ENCODE results near the gene SIN3B. TPM values are rescaled to one million over a fixed set of nuclear protein-coding genes. Genes with fewer than 3 reads are reported as not detected.

Gene SIN3B
- total RNA-seq, 1 donor from 2014 or later, result 31.7 TPM

- intact Hi-C loops (cut with DNase I), result no loop called here
Measured at GRCh38 chr19:16885166-16885565, 56.0 kb downstream of the SIN3B start.

DNA sequence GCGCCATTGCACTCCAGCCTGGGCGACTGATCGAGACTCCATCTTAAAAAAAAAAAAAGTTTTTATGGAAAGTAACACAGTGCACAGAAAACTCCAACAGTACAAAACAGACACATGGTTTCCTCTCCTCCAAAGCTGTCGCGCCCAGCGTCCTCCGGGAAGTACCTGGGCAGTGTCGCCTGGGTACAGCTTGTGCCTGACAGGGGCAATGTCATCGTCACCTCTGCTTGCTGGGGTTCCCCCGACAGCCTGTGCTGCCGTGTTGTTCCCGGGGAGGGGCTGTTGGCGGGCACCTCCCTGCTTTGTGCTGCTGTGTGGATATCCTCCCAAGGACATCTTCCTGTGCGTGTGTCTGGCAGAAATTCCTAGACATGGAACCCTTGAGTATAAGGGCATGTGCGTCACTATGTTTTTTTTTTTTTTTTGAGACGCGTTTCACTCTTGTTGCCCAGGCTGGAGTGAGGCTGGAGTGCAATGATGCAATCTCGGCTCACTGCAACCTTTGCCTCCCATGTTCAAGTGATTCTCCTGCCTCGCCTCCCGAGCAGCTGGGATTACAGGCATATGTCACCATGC is 57.2 kb downstream of the SIN3B start:
- DNase-seq (ENCODE audit: low spot score), result peak; percentile 83
- intact Hi-C loops (cut with DNase I), result no loop called here

More at GRCh38 chr19:16885166-16885565, 56.0 kb downstream of the SIN3B start:
- no peak for DNase-seq (ENCODE audit: low spot score)

- no peak for DNase-seq (ENCODE audit: low spot score)
- intact Hi-C loops (cut with DNase I), result no loop called here
Measured at GRCh38 chr19:16887353-16888265, 58.4 kb downstream of the SIN3B start.

DNA sequence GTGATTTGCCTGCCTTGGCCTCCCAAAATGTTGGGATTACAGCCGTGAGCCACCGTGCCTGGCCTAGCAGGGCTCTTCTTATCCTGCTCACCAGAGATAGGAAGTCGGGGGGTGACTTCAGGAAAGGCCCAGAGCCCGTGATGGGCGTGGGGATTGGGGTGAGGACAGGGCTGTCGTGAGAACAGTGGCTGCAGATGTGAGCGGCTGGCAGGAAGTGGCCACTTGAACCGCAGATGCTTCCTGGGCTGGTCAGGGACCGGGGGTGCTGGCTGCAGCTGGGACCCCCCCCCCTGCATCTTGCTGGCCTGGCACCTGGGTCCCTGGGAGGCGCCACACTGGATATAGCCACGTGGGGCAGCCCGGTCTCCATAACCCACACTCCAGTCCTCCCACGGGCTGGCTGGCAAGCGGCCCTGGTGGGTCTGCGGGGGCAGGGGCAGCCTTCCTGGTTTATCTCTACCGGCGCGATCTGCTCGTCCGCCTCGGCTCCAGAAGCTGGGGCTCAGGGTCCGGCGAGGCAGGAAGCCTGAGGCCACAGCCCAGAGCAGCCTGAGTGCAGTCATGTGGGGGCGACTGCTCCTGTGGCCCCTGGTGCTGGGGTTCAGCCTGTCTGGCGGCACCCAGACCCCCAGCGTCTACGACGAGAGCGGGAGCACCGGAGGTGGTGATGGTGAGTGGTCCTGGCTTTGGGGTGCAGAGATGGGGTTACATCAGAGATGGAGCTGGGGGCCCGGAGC is 59.6 kb downstream of the SIN3B start, which contains the start of gene F2RL3:
TSS of gene F2RL3 (plus strand) at position 371 of the 737 bp plus-strand sequence. CDS start at position 562, 191 bp downstream.
- intact Hi-C loops (cut with DNase I), result no loop called here

GRCh38 chr19:16889366-16889882 is 60.2 kb downstream of the SIN3B start:
- intact Hi-C loops (cut with DNase I), result no loop called here

More for the DNA sequence above, 59.6 kb downstream of the SIN3B start, which contains the start of gene F2RL3:
- no peak for DNase-seq (ENCODE audit: low spot score)

DNA sequence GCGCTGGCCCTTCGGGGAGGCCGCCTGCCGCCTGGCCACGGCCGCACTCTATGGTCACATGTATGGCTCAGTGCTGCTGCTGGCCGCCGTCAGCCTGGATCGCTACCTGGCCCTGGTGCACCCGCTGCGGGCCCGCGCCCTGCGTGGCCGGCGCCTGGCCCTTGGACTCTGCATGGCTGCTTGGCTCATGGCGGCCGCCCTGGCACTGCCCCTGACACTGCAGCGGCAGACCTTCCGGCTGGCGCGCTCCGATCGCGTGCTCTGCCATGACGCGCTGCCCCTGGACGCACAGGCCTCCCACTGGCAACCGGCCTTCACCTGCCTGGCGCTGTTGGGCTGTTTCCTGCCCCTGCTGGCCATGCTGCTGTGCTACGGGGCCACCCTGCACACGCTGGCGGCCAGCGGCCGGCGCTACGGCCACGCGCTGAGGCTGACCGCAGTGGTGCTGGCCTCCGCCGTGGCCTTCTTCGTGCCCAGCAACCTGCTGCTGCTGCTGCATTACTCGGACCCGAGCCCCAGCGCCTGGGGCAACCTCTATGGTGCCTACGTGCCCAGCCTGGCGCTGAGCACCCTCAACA is 60.8 kb downstream of the SIN3B start:
- no peak for DNase-seq (ENCODE audit: low spot score)
- intact Hi-C loops (cut with DNase I), result loop anchor here (10.0 kb wide), 1 partner anchor 115 kb away; no protein-coding TSS in a partner anchor

More at GRCh38 chr19:16889366-16889882, 60.2 kb downstream of the SIN3B start:
- DNase-seq (ENCODE audit: low spot score), result no peak

- DNase-seq (ENCODE audit: low spot score), result no peak
- intact Hi-C loops (cut with DNase I), result loop anchor here (10.0 kb wide), 1 partner anchor 116 kb away; no protein-coding TSS in a partner anchor
Measured at GRCh38 chr19:16890461-16891184, 61.4 kb downstream of the SIN3B start.

DNA sequence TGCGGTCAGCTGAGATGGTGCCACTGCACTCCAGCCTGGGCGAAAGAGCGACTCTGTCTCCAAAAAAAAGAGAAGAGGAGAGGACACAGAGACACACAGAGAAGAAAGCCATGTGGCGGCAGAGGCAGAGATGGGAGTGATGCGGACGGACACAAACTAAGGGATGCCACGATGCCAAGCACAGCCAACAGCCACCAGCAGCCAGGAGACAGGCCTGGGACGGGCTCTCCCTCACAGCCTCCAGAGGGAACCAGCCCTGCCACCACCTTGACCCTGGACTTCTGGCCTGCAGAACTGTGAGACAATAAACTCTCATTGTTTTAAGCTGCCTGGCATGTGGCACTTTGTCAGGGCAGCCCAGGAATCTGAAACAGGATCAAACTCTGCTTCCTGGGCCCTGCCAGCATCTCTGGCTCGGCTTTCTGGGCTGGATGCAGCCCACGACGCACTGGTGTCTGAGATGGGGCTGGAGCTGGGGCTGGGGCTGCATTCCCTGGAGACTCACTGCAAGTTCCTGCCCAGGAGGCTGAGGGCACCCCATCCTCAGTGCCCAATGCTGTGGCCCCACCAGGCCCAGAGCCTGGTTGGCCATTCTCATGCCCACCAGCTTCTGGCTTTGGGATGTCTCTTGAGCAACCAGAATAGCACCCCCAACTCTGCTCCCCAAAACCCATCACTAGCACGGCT is 62.6 kb downstream of the SIN3B start:
- no peak for DNase-seq (ENCODE audit: low spot score)
- intact Hi-C loops (cut with DNase I), result loop anchor here (10.0 kb wide), 1 partner anchor 117 kb away; no protein-coding TSS in a partner anchor

DNA sequence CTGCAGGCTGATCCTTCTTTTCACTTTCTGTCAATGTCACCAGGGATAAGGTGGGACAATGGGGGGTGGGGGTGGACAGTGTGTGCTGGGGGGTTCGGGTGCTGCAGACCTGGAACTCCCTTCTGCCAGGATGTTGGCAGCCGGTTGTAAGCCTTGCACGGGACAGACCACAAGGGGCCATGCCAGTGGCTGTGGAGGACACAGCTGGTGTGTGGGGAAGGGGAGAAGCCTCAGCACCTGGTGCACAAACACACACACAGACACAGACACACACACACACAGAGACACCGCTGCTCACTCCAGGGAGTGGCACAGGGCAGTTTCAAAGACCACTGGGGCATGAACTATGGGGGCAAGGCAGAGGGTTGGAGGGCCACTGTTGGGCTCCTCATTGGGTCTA is 63.2 kb downstream of the SIN3B start:
- DNase-seq (ENCODE audit: low spot score), result no peak
- intact Hi-C loops (cut with DNase I), result loop anchor here (10.0 kb wide), 1 partner anchor 118 kb away; no protein-coding TSS in a partner anchor

GRCh38 chr19:16892868-16893685 is 63.9 kb downstream of the SIN3B start:
- DNase-seq (ENCODE audit: low spot score), result no peak
- intact Hi-C loops (cut with DNase I), result loop anchor here (10.0 kb wide), 1 partner anchor 118 kb away; no protein-coding TSS in a partner anchor

DNA sequence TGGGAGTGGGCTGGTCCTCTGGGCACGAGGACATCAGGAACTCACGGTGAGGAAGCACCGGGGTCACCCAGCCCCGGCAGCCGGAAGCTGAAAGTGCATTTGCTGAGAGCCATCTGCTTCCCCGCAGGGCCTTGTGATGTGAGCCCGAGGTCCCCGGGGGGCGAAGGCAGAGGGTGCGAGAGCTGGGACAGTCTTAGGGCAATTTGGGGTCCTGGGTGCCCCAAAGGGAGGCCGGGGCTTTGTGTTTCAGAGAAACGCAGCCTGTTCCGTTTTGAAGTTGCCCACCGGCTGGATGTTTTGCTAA is 64.4 kb downstream of the SIN3B start:
- intact Hi-C loops (cut with DNase I), result loop anchor here (10.0 kb wide), 1 partner anchor 119 kb away; no protein-coding TSS in a partner anchor
- DNase-seq (ENCODE audit: low spot score), result no peak

DNA sequence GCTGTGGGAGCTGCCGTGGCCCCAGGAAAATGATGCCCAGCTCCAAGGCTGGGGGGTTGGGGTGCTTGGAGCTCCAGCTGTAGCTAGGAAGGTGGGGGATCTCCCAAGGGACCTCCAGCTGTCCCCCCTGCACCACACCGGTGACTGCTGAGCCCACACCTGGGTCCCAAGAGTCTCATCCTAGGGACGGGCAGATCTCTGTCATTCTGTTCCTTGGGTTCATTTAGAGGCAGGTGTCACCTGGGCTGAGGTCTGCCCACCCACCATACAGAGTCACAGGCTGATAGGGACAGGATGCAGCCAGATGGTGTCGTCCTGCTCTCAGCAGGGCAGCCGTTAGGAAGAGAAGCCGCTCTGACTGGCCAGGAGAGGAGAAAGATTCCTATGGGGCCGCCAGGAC is 64.9 kb downstream of the SIN3B start:
- intact Hi-C loops (cut with DNase I), result loop anchor here (10.0 kb wide), 1 partner anchor 119 kb away; no protein-coding TSS in a partner anchor

DNA sequence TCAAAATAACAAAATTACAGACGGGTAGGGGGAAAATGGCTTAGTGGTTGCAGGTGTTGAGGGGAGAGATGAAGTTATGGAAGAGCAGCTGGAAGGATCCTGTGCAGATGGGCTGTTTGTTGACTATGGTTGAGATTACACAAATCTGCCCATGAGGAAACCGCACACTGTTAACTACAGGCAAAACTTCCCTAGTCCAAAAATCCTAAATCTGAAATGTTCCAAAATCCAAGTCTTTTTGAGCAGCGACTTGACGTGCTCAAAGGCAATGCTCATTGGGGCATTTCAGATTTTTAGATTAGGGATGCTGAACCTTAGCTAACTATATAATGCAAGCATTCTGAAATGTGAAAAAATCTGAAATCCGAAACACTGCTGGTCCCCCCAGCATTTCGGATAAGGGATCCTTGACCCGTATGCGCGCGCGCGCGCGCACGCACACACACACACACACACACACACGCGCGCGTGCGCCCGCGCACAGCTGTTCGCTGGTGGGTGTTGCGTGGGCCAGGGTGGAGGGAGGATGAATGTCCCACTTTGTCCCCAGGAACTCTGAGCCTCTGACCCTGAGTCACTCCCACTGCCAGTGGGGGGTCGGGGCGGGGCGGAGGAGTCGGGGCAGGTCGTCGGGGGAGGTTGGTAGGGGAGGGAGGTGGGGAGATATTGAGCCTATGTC is 66.4 kb downstream of the SIN3B start:
- DNase-seq (ENCODE audit: low spot score), result no peak
- intact Hi-C loops (cut with DNase I), result loop anchor here (10.0 kb wide), 1 partner anchor 121 kb away; no protein-coding TSS in a partner anchor

More for the DNA sequence above, 64.9 kb downstream of the SIN3B start:
- DNase-seq (ENCODE audit: low spot score), result no peak

DNA sequence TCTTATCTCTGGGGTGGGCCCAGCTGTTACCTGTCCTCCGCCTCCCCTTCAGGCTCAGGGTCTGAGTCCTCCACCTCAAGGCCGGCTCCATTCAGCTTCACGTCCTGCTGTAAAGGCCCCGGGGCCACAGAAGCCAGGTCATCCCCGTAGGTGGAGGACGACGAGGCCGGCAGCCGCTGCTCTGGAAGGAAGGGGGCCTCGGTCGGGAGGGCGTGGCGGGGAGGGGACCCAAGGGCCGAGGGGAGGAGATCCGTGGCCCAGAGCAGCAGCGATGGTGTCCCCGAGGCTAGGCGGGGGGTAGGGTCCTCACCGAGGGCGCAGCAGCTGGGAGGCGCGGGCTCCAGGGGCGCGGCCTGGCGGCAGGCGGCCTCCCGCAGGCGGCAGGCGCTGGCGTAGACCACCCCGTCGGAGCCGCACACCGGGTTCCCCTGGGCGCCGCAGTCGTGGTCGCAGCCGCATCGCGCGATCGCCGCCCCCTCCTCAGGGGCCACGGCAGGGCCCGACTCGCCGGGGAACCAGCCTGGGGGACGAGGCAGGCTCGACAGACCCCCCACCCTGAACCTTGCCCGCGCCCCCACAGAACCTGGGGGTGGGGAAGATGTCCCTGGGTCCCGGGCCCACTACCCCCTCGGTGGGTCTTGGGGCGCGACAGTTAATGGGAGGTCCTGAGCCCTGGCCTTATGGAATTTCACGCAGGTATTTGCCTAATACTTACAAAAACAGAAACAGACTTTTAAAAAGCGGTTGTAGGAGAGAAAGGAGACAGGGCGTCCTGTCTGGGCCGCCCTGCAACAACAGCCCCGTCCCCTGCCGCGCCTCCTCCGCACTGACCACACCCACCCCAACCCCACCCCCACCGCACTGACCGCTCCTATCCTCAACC is 67.2 kb downstream of the SIN3B start:
- intact Hi-C loops (cut with DNase I), result loop anchor here (10.0 kb wide), 1 partner anchor 122 kb away; no protein-coding TSS in a partner anchor
- DNase-seq (ENCODE audit: low spot score), result no peak

All from cardiac septum (tissue), 1 donor.